ENCODE data around the gene OR5C1. TPM values are rescaled to one million over a fixed set of nuclear protein-coding genes. Genes with fewer than 3 reads are reported as not detected.
"Not testable (repeated sequence)": the region's sequence is repeated elsewhere in the genome, so short reads cannot be mapped to it uniquely, and the experiment has no call there.

OR5C1 gene
- total RNA-seq, 4 donors from 2014 or later = not detected

GRCh38 chr9:122832194-122832593, 43.5 kb downstream of the OR5C1 start:
- TF ChIP-seq CTCF (IDR thresholded peaks at IDR 0.05) = no peak

GRCh38 chr9:122835313-122835731, 46.6 kb downstream of the OR5C1 start:
- no peak for ATAC-seq (ENCODE audit: low FRiP score)
- DNase-seq (ENCODE audit: low spot score) = no peak

More at GRCh38 chr9:122832194-122832593, 43.5 kb downstream of the OR5C1 start:
- no peak for DNase-seq (ENCODE audit: low spot score)
- ATAC-seq (ENCODE audit: low FRiP score) = no peak

GRCh38 chr9:122837266-122837850, 48.6 kb downstream of the OR5C1 start:
- TF ChIP-seq CTCF (IDR thresholded peaks at IDR 0.05) = no peak
- DNase-seq (ENCODE audit: low spot score) (no peak), ATAC-seq (ENCODE audit: low FRiP score) (no peak)

More at GRCh38 chr9:122835313-122835731, 46.6 kb downstream of the OR5C1 start:
- no peak for TF ChIP-seq CTCF (IDR thresholded peaks at IDR 0.05)

GRCh38 chr9:122838441-122838840, 49.7 kb downstream of the OR5C1 start:
- not testable (repeated sequence) for DNase-seq (ENCODE audit: low spot score)

More at GRCh38 chr9:122838441-122838840, 49.7 kb downstream of the OR5C1 start:
- ATAC-seq (ENCODE audit: low FRiP score) = not testable (repeated sequence)

Other genes with a start within 250 kb of the OR5C1 start
- under 1 TPM in 1 of 4 donors, not detected in 3; 0.48 TPM for gene OR1N2, start 235.8 kb upstream of the OR5C1 start, total RNA-seq
- gene OR1L8, start 205.5 kb upstream of the OR5C1 start, total RNA-seq = not detected
- not detected for gene OR1Q1, start 174.2 kb upstream of the OR5C1 start, total RNA-seq
- gene OR1B1, start 131.3 kb upstream of the OR5C1 start, total RNA-seq = not detected
- gene OR1L1, start 127.2 kb upstream of the OR5C1 start, total RNA-seq = not detected
- gene OR1L3, start 113.8 kb upstream of the OR5C1 start, total RNA-seq = not detected
- not detected for gene OR1L4, start 64.9 kb upstream of the OR5C1 start, total RNA-seq
- not detected for gene OR1L6, start 46.6 kb upstream of the OR5C1 start, total RNA-seq
- not detected for gene OR1K1, start 11.2 kb downstream of the OR5C1 start, total RNA-seq
- gene PDCL, start 39.7 kb downstream of the OR5C1 start, total RNA-seq = 10 to 100 TPM; 10.8 to 23.5 (median 13.7) TPM
- gene RC3H2, start 116.4 kb downstream of the OR5C1 start, total RNA-seq = 10 to 100 TPM; 30.5 to 63.5 (median 41.3) TPM
- 10 to 100 TPM in 1 of 4 donors, 1 to 10 TPM in 3; 4.7 to 11.5 (median 7.2) TPM for gene ZBTB6, start 124.4 kb downstream of the OR5C1 start, total RNA-seq
- 1 to 10 TPM; 3.1 to 7.3 (median 3.6) TPM for gene ZBTB26, start 142.6 kb downstream of the OR5C1 start, total RNA-seq
- 10 to 100 TPM; 38.3 to 78.3 (median 48.5) TPM for gene RABGAP1, start 152.1 kb downstream of the OR5C1 start, total RNA-seq
- gene GPR21, start 244.7 kb downstream of the OR5C1 start, total RNA-seq = 1 to 10 TPM in 2 of 4 donors, not detected in 2; 1.7 to 2.3 TPM